ENCODE data around the gene SMARCD1.
"Not testable (repeated sequence)": the region's sequence is repeated elsewhere in the genome, so short reads cannot be mapped to it uniquely, and the experiment has no call there.

SMARCD1 gene

DNA sequence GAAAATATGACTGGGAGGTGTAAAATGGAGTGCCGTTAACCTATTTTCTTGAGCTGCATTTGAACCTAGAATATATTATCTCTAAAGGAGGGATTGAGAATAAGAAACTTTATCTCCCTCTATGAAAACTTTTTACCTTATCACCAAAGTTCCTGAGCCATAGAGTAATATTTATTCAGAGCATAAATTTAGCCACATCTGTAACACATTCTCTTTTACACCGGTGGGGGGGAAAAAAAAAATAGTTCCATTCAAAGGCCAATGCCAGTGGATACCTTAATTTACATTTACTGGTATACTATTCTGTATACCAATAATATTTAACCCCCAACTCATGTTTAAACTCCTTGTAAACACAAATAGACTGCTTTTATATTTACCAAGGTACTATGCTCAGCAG is 60.3 kb downstream of the SMARCD1 start:
- DNase-seq = no peak

DNA sequence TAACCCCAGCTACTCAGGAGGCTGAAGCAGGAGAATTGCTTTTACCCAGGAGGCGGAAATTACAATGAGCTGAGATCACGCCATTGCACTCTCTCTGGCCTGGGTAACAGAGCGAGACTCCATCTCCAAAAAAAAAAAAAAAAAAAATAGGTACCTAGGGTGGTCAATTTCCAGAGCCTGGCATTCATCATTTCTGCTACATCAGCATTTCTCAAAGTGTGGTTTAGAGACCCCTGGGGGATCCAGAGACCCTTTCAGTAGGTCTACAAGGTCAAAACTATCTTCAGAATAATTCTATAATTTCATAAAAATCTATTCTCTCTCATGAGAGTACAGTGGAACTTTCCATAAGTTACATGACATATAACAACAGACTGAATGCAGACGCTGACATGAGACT is 62.1 kb downstream of the SMARCD1 start:
- no peak for DNase-seq

DNA sequence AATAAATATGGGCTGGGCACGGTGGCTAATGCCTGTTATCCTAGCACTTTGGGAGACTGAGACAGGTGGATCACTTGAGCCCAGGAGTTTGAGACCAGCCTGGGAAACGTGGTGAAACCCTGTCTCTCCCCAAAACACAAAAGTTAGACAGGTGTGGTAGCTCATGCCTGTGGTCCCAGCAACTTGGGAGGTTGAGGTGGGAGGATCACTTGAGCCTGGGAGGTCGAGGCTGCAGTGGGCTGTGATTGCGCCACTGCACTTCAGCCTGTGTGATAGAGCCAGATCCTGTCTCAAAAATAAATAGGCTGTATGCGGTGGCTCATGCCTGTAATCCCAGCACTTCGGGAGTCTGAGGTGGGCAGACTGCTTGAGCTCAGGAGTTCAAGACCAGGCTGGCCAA is 62.9 kb downstream of the SMARCD1 start:
- not testable (repeated sequence) for DNase-seq

DNA sequence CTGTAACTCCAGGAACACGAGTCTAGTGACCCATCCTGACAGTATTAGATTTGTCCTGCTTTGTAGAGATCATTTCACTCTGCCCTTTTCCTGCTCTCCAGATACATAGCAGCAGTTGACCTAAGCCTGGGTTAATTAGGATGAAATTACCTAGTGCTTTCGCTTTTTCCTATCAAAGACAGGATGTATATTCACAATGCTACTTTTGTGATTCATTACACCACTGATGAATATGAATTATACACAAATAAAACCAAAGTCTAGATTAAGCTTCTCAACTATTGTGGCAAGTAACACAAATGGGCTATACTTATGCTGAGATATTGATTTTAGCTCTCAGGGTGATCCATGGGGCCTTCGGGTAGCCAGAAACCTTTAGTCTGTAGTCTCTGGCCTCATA is 64.2 kb downstream of the SMARCD1 start:
- no peak for DNase-seq

Measured in DMS79 (cell line).